ENCODE data around the gene PTH1R. TPM values are rescaled to one million over a fixed set of nuclear protein-coding genes. Genes with fewer than 3 reads are reported as not detected.
A peak's percentile ranks its signal among the peaks of the same experiment; 100 is the strongest.

Gene PTH1R
- total RNA-seq, 1 donor from 2014 or later, result not detected

DNA sequence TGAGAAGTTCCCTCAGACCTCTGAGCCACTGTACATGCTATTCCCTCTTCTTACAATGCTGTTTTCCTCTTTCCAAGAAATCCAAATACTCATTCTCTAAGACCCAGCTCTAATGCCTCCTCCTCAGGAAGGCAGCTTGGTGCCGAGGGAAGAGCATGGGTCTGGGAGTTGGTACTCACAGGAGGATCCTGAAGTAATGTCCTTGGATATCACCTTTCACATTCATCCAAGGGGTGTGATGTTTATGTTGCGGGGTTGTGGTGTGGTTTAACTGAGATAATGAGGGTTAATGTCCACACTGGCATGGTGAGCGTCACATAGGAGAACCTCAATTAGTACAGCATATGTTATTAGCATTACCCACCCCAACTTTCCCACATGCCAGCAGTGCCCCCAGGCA is 46.2 kb upstream of the PTH1R start:
- H3K27ac ChIP-seq, result no peak overlapping the region
- H3K27me3 ChIP-seq, result no peaks in the 10 kb centered on the region
- Mint-ChIP-seq H3K27ac (no peak overlapping the region), H3K4me3 (no peak overlapping the region), H3K36me3 (no peaks in the 10 kb centered on the region), H3K4me1 (peaks cover 6% of the 10 kb centered on the region), H3K27me3 (ENCODE audit: insufficient read depth, low read depth) (peaks cover 8% of the 10 kb centered on the region), H3K9me3 (peaks cover 5% of the 10 kb centered on the region)
- H4K20me1 ChIP-seq (ENCODE audit: low read depth), result no peaks in the 10 kb centered on the region
- no peak overlapping the region for H3K4me2 ChIP-seq
- no peaks in the 10 kb centered on the region for H3K4me1 ChIP-seq
- no peak for DNase-seq (ENCODE audit: low spot score)
- no peak overlapping the region for H2AFZ ChIP-seq (replicated peaks)
- no peak overlapping the region for H3K9ac ChIP-seq
- no peaks in the 10 kb centered on the region for H3F3A ChIP-seq (ENCODE audit: low read depth)
- H3K79me2 ChIP-seq (ENCODE audit: low read depth), result no peaks in the 10 kb centered on the region
- H3K4me3 ChIP-seq, result no peak overlapping the region
- H3K9me3 ChIP-seq (ENCODE audit: low read depth), result no peaks in the 10 kb centered on the region
- H3K36me3 ChIP-seq, result no peaks in the 10 kb centered on the region
- TF ChIP-seq EZH2 (IDR thresholded peaks at IDR 0.05) (no peak), EZH2phosphoT487 (IDR thresholded peaks at IDR 0.05) (no peak)
- TF ChIP-seq, protein P1, sequence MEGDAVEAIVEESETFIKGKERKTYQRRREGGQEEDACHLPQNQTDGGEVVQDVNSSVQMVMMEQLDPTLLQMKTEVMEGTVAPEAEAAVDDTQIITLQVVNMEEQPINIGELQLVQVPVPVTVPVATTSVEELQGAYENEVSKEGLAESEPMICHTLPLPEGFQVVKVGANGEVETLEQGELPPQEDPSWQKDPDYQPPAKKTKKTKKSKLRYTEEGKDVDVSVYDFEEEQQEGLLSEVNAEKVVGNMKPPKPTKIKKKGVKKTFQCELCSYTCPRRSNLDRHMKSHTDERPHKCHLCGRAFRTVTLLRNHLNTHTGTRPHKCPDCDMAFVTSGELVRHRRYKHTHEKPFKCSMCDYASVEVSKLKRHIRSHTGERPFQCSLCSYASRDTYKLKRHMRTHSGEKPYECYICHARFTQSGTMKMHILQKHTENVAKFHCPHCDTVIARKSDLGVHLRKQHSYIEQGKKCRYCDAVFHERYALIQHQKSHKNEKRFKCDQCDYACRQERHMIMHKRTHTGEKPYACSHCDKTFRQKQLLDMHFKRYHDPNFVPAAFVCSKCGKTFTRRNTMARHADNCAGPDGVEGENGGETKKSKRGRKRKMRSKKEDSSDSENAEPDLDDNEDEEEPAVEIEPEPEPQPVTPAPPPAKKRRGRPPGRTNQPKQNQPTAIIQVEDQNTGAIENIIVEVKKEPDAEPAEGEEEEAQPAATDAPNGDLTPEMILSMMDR (IDR thresholded peaks at IDR 0.05), result no peak

DNA sequence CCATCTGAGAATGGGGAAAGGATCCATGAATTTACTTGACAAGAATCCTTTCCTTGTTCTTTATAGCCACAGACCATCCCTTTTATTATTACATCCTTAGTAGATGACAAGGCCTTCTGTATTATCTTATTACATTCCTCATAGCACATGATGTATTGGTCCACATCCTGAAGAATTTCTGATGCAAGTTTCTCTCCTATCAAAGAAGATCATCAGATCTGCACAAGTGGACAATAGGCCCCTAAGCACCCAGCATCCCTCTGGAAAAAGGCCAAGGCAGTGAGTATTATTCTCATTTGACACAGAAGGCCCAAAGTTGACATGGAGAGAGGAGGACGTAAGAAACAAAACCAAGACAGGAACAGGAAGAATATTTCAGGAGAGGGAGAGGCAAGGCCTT is 45.7 kb upstream of the PTH1R start:
- no peak overlapping the region for H3K27ac ChIP-seq
- no peaks in the 10 kb centered on the region for H3K27me3 ChIP-seq
- H3K4me1 Mint-ChIP-seq, result peaks cover 6% of the 10 kb centered on the region
- H3K9me3 ChIP-seq (ENCODE audit: low read depth), result no peaks in the 10 kb centered on the region
- H3K9me3 Mint-ChIP-seq, result peaks cover 5% of the 10 kb centered on the region
- H3K9ac ChIP-seq, result no peak overlapping the region
- H3K4me1 ChIP-seq, result no peaks in the 10 kb centered on the region
- H3K27me3 Mint-ChIP-seq (ENCODE audit: insufficient read depth, low read depth), result peaks cover 8% of the 10 kb centered on the region
- no peak overlapping the region for H3K4me3 Mint-ChIP-seq
- no peak overlapping the region for H2AFZ ChIP-seq (replicated peaks)
- no peaks in the 10 kb centered on the region for H3K79me2 ChIP-seq (ENCODE audit: low read depth)
- no peak overlapping the region for H3K4me3 ChIP-seq
- no peak overlapping the region for H3K4me2 ChIP-seq
- no peak for DNase-seq (ENCODE audit: low spot score)
- H3F3A ChIP-seq (ENCODE audit: low read depth), result no peaks in the 10 kb centered on the region
- H3K27ac Mint-ChIP-seq, result no peak overlapping the region
- H4K20me1 ChIP-seq (ENCODE audit: low read depth), result no peaks in the 10 kb centered on the region
- TF ChIP-seq EZH2 (IDR thresholded peaks at IDR 0.05) (no peak), EZH2phosphoT487 (IDR thresholded peaks at IDR 0.05) (no peak)
- TF ChIP-seq, protein P1 (IDR thresholded peaks at IDR 0.05), result no peak
- H3K36me3 ChIP-seq, result no peaks in the 10 kb centered on the region
- no peaks in the 10 kb centered on the region for H3K36me3 Mint-ChIP-seq

DNA sequence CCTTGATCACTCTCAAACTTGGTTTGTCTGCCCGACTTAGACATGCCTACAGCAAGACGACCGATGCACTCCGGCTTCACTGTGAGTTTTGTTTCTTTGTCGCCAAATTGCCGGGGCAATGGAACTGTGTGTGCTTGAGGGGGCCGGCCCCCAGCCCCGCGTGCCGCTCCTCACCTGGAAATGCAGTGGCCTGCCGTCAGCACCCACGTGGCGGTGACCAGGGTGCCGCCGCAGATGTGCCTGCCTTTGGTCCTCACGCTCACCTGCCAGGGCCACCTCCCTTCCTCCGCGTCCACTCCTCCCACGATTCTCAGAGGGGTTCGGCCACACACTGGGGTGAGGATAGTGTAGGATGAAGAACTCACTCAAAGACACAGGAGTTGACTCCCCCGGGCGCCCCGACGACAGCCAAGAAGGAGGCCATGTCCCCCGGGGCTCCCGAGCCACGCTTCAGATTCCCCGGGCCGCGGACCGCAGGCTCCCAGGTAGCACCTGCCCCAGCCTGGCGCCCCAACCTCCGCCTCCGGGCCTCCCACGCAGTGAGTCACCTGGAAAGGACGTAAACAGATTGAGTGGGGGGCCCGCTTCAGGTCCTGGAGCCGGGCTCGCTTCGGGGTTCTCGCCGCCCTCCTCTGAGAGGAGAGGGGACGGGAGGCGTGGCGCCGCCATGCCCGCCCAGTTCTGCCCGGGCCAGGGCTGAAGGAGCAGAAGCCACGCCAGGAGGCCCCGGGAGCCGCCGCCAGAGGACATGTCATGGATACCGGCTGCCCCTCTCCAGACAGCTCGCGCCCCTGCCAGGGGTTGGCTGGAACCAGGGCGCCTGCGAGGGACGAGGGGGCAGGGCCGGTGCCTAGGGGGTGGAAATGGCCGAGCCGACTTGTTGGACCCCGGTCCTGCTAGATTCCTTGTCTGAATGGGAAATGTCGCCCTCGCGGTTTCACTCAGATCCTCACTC is 43.9 kb upstream of the PTH1R start:
- H3K9me3 Mint-ChIP-seq, result peaks cover 20% of the 10 kb centered on the region
- Histone ChIP-seq H3F3A (ENCODE audit: low read depth) (no peaks in the 10 kb centered on the region), H3K9ac (no peak overlapping the region)

More for the DNA sequence above, 43.9 kb upstream of the PTH1R start:
- Mint-ChIP-seq H3K4me3 (peak overlapping the region; percentile 57), H3K36me3 (no peaks in the 10 kb centered on the region), H3K27ac (no peak overlapping the region), H3K4me1 (peaks cover 6% of the 10 kb centered on the region), H3K27me3 (ENCODE audit: insufficient read depth, low read depth) (peaks cover 8% of the 10 kb centered on the region)
- DNase-seq (ENCODE audit: low spot score), result no peak
- Histone ChIP-seq H4K20me1 (ENCODE audit: low read depth) (no peaks in the 10 kb centered on the region), H3K9me3 (ENCODE audit: low read depth) (no peaks in the 10 kb centered on the region), H3K36me3 (no peaks in the 10 kb centered on the region), H3K4me1 (no peaks in the 10 kb centered on the region), H3K27ac (no peak overlapping the region), H3K27me3 (no peaks in the 10 kb centered on the region), H3K4me3 (no peak overlapping the region), H3K79me2 (ENCODE audit: low read depth) (no peaks in the 10 kb centered on the region), H3K4me2 (no peak overlapping the region), H2AFZ (replicated peaks) (no peak overlapping the region)
- TF ChIP-seq, protein P1 (IDR thresholded peaks at IDR 0.05), result no peak
- TF ChIP-seq EZH2 (IDR thresholded peaks at IDR 0.05), result no peak

All from neural progenitor cell (in vitro differentiated cells).